Immature natural killer cell (primary cell): Measurements from ENCODE around the gene KIDINS220. TPM values are rescaled to one million over a fixed set of nuclear protein-coding genes. Genes with fewer than 3 reads are reported as not detected.
A peak's percentile ranks its signal among the peaks of the same experiment; 100 is the strongest.

Experiments
- DNase-seq, 3 donors: peaks; one replicate each; pipeline ENCODE4 v3.0.0; 2022; ENCODE audit warnings: mixed read lengths in 1 of 3
- H3K27ac Mint-ChIP-seq, 6 donors: one replicate each; pipeline ENCODE4 v1.8.0; 2020; ENCODE audit warnings: mixed read lengths in 6 of 6, mild to moderate bottlenecking in 5 of 6, inconsistent platforms in 4 of 6, moderate library complexity in 3 of 6
- H3K27me3 Mint-ChIP-seq, 3 donors: one replicate each; pipeline ENCODE4 v1.8.0; 2020 to 2021; ENCODE audit warnings: low read depth in 3 of 3, mild to moderate bottlenecking in 3 of 3, mixed read lengths in 3 of 3, moderate library complexity in 3 of 3, inconsistent platforms in 1 of 3
- H3K36me3 Mint-ChIP-seq, 3 donors: one replicate each; pipeline ENCODE4 v1.8.0; 2020; ENCODE audit warnings: mixed read lengths in 3 of 3, inconsistent platforms in 2 of 3, mild to moderate bottlenecking in 2 of 3
- H3K4me1 Mint-ChIP-seq, 2 donors: one replicate each; pipeline ENCODE4 v1.8.0; 2020; ENCODE audit warnings: inconsistent platforms in 2 of 2, mild to moderate bottlenecking in 2 of 2, mixed read lengths in 2 of 2, moderate library complexity in 1 of 2
- H3K4me3 Mint-ChIP-seq, 5 donors: one replicate each; pipeline ENCODE4 v1.8.0; 2020; ENCODE audit warnings: mild to moderate bottlenecking in 5 of 5, mixed read lengths in 5 of 5, inconsistent platforms in 3 of 5, moderate library complexity in 3 of 5
- H3K9me3 Mint-ChIP-seq, 6 donors: one replicate each; pipeline ENCODE4 v1.8.0; 2020; ENCODE audit warnings: mild to moderate bottlenecking in 6 of 6, mixed read lengths in 6 of 6, inconsistent platforms in 4 of 6, moderate library complexity in 3 of 6
- polyA plus RNA-seq, 3 donors: library from polyadenylated mRNA; unstranded; fragments of 300-500 nt; fragmentation: Illumina TruSeq; gene quantifications; one replicate each; pipeline ENCODE4 v1.2.3, GENCODE V29; 2021

The KIDINS220 gene
- polyA plus RNA-seq: 10 to 100 TPM; 12.2 to 37.5 (median 21.2) TPM

DNA sequence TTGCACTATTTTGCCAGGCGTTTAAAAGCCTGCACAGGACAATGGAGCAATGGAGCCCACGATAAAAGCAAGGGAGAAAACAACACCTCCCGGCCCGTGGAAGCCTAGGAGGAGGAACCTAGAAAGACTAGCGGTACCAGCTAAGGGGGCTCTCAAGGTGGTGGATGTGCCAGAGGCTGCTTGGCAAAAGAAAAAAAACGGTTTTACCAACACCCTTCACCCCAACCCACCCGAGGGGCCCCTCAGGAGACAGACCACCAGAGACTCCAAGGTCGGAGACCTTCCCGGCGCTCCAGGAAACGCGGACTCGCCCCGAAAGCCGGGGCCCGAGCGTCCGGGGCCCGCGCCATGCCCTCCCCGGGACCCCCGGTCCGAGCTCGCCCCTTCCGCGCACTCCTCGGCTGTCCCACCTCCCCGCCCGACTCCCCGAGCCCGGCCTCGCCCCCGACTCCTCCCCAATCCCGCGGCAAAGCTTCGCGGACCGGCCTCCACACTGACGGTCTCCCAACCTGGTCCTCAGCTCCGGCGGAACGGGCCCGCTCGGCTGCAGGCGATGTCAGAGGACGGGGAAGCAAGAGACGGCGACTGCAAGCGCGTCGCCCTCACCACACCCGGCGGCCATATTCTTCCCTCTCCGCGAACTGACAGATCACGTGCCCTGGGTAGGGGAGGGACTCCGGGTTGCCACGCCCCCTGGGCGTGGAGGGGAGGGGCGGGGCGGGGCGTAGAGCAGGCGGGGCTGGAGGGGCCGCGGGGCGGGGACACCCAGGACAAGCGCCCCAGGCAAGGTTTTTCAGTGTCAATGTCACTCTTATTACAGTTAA is at the start of gene KIDINS220:
TSS of gene KIDINS220 (minus strand) at position 643 of the 824 bp plus-strand sequence. CDS start 10,520 bp downstream, outside the sequence.
- H3K4me3 Mint-ChIP-seq: peak within 1 kb of the TSS; percentile 97 to 100 (median 99)
- peaks cover 41 to 47% of the 10 kb centered on the region in 2 donors for H3K4me1 Mint-ChIP-seq
- H3K9me3 Mint-ChIP-seq: peaks cover 0 to 2% (median 0%) of the 10 kb centered on the region in 6 donors
- DNase-seq: peak; percentile 80 to 84 (median 84)
- H3K36me3 Mint-ChIP-seq: no peaks in the 10 kb centered on the region
- H3K27me3 Mint-ChIP-seq: peaks cover 2 to 5% (median 4%) of the 10 kb centered on the region in 3 donors
- peak within 1 kb of the TSS; percentile 92 to 98 (median 98) for H3K27ac Mint-ChIP-seq

DNA sequence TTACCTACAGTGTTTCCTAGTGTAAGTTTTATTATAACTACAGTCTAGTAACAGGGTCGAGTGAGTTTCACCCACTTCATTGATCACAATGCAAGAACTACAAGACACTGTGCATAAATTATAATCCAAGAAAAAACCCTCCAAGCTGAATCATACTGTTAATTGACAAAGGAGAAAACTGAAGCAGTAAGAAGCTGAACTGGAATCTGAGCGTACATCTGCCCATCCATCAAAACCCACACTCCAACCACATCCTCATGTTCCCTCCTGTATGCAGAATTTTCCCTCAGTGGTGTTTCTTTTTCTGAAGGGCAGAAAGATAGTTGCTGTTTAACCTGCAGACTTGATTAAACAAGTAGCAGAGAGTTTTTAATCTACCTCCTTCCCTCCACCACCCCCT is 49.5 kb upstream of the KIDINS220 start:
- H3K27me3 Mint-ChIP-seq: no peaks in the 10 kb centered on the region
- DNase-seq: no peak
- H3K36me3 Mint-ChIP-seq: no peaks in the 10 kb centered on the region
- H3K4me1 Mint-ChIP-seq: no peaks in the 10 kb centered on the region
- no peak overlapping the region for H3K27ac Mint-ChIP-seq
- no peaks in the 10 kb centered on the region for H3K9me3 Mint-ChIP-seq
- H3K4me3 Mint-ChIP-seq: no peak overlapping the region

- Mint-ChIP-seq H3K36me3 (no peaks in the 10 kb centered on the region), H3K4me3 (no peak overlapping the region), H3K4me1 (no peaks in the 10 kb centered on the region), H3K9me3 (no peaks in the 10 kb centered on the region), H3K27me3 (peaks cover 0 to 4% (median 0%) of the 10 kb centered on the region in 3 donors), H3K27ac (no peak overlapping the region)
- DNase-seq: no peak
Observed at GRCh38 chr2:8886202-8886518, 48.7 kb upstream of the KIDINS220 start.

DNA sequence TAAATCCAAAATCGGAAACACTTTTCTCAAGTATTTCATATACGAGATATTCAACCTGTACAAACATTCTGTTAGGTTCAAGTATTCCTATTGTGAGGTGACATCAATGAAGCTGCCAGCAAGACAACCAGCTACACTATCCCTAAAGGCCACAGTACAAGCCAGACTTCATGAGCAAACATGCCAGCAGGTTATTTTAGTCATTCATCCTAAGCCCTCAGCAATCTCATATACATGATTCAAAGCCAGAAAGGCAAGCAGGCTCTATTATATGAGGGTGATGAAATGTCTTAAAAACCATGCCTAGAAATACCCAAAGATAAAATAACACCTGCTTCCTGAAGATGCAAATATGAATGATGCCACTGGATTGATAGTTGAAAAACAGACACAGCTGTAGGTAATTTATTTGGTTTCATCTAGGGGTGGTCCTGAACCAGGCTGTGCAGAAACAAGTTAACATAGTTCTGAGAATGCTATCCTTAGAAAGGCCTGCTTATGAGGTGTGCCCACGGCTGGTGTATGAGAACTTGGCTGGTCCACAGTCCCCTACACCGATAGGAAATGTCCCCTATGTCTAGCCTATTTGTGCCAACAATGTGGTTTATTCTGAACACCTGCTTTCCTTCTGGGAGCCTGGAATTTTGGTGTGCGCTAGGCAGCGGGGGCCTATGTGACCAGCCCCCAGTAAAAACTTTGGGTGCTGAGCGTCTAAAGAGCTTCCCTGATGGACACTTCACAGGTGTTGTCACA is 48.2 kb upstream of the KIDINS220 start:
- DNase-seq: no peak
- Mint-ChIP-seq H3K27ac (no peak overlapping the region), H3K36me3 (no peaks in the 10 kb centered on the region), H3K9me3 (no peaks in the 10 kb centered on the region), H3K27me3 (peaks cover 0 to 5% (median 2%) of the 10 kb centered on the region in 3 donors), H3K4me3 (no peak overlapping the region), H3K4me1 (no peaks in the 10 kb centered on the region)

DNA sequence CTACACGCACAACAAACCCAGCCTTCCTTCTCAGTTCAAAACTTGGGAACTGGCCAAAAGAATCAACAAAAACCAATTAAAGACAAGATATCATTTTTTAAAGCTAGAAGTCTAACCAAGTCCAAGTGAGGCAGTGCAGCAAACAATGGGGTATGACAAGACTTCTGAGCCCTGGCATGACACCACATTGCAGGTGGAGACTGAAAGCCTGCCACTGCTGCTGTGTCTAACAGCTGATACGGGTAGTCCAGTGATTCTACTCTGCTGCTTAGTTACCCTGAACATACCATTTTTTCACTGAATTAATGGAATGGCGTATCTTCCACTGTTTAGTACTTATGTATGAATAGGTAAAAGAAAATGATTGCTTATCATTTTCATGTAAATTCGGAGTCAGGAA is 47.4 kb upstream of the KIDINS220 start:
- no peak overlapping the region for H3K4me3 Mint-ChIP-seq
- no peak for DNase-seq
- H3K4me1 Mint-ChIP-seq: no peaks in the 10 kb centered on the region
- H3K27me3 Mint-ChIP-seq: peaks cover 2 to 8% (median 2%) of the 10 kb centered on the region in 3 donors
- H3K27ac Mint-ChIP-seq: no peak overlapping the region
- H3K36me3 Mint-ChIP-seq: peaks cover 0 to under 1% (median 0%) of the 10 kb centered on the region in 3 donors
- H3K9me3 Mint-ChIP-seq: no peaks in the 10 kb centered on the region

GRCh38 chr2:8882094-8882493 is 44.7 kb upstream of the KIDINS220 start:
- Mint-ChIP-seq H3K27me3 (peaks cover 2 to 8% (median 3%) of the 10 kb centered on the region in 3 donors), H3K4me3 (no peak overlapping the region), H3K9me3 (no peaks in the 10 kb centered on the region), H3K36me3 (peaks cover 0 to 4% (median 0%) of the 10 kb centered on the region in 3 donors), H3K27ac (no peak overlapping the region), H3K4me1 (no peaks in the 10 kb centered on the region)
- no peak for DNase-seq

DNA sequence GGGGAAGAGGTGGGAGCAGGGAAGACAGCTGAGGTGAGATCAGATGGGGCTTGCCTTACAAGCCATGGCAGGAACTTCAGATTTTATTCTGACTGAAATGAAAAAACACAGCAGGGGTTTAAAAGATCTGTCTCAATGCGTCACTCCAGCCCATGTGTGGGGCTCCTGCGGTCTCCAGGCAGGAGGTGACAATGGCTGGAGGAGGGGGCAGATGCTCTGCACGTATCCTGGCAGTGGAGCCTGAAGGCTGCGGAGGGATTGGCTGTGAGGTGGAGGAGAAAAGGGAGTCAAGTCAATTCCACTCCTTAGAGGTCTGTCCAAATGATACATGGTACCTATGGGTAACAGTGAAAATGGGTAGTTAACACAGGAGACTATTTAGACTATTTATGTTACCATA is 40.5 kb upstream of the KIDINS220 start:
- no peaks in the 10 kb centered on the region for H3K4me1 Mint-ChIP-seq
- H3K27ac Mint-ChIP-seq: no peak overlapping the region
- H3K9me3 Mint-ChIP-seq: no peaks in the 10 kb centered on the region

DNA sequence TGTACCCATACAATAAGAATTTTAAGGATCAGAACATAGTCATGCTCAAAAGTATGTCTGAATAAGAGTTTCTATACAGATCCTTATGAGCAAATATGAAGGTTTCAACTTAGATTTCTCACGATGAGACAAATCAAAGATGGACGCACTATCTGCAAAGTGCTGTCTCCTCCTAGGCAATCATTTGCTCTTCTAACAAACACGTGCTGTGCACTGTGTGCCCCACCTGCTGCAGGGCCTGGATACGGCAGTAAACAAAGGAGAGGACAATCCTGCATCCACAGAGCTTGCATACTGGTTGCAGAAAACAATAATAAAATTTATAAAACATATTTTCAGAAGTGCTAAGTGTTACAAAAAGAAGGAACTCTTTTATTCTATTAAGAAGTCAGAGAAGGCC is 39.9 kb upstream of the KIDINS220 start:
- Mint-ChIP-seq H3K4me1 (no peaks in the 10 kb centered on the region), H3K27ac (no peak overlapping the region), H3K4me3 (no peak overlapping the region), H3K36me3 (peaks cover 0 to 4% (median 0%) of the 10 kb centered on the region in 3 donors), H3K27me3 (peaks cover 2 to 8% (median 3%) of the 10 kb centered on the region in 3 donors), H3K9me3 (no peaks in the 10 kb centered on the region)
- no peak for DNase-seq

More for the DNA sequence above, 40.5 kb upstream of the KIDINS220 start:
- peaks cover 2 to 8% (median 3%) of the 10 kb centered on the region in 3 donors for H3K27me3 Mint-ChIP-seq
- H3K4me3 Mint-ChIP-seq: no peak overlapping the region
- DNase-seq: no peak
- peaks cover 0 to 4% (median 0%) of the 10 kb centered on the region in 3 donors for H3K36me3 Mint-ChIP-seq

DNA sequence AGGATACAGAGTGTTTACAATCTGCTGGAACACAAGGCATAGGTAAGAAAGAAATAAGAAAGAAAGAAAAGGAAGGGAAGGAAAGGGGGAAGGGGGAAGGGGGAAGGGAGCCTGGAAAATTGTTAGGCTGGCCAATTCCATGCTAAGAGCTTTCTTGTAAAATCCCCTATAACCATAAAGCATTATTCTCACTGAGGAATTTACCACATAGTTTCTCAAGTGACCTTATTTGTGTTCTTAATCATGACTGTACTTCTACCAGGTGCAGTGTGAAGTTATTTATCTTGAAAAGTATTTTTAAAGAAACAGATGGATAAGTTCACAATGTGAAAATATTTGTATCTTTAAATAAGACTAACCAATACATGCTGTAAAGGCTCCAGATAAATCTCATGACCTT is 39.2 kb upstream of the KIDINS220 start:
- no peak for DNase-seq
- Mint-ChIP-seq H3K4me3 (no peak overlapping the region), H3K36me3 (peaks cover 0 to 4% (median 0%) of the 10 kb centered on the region in 3 donors), H3K27ac (no peak overlapping the region), H3K27me3 (peaks cover 2 to 8% (median 3%) of the 10 kb centered on the region in 3 donors), H3K4me1 (no peaks in the 10 kb centered on the region), H3K9me3 (no peaks in the 10 kb centered on the region)

GRCh38 chr2:8872821-8873432 is 35.5 kb upstream of the KIDINS220 start:
- Mint-ChIP-seq H3K27me3 (no peaks in the 10 kb centered on the region), H3K4me1 (no peaks in the 10 kb centered on the region), H3K9me3 (no peaks in the 10 kb centered on the region), H3K36me3 (no peaks in the 10 kb centered on the region), H3K4me3 (no peak overlapping the region), H3K27ac (no peak overlapping the region)
- peak in 1 of 3 donors; percentile 3 for DNase-seq

DNA sequence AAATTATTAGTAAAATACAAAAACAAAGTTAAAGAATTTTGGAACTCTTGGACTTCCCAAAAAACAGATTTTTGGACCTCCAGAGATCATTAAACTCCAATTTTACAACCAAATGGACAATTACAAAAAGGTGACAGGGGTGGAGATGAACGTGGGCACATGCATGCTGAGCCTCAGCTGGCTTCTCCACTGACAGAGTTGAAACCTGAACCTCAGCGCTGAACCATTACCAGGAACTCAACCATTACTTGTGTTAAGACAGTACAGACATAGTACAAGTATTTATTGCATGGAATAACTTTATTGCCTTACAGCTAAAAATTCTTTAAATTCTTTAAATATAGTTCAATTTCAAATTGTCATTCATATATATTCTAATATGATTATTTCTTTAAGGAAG is 33.0 kb upstream of the KIDINS220 start:
- H3K36me3 Mint-ChIP-seq: no peaks in the 10 kb centered on the region
- no peaks in the 10 kb centered on the region for H3K4me1 Mint-ChIP-seq
- H3K9me3 Mint-ChIP-seq: no peaks in the 10 kb centered on the region
- no peak for DNase-seq
- H3K27ac Mint-ChIP-seq: no peak overlapping the region
- no peak overlapping the region for H3K4me3 Mint-ChIP-seq
- H3K27me3 Mint-ChIP-seq: no peaks in the 10 kb centered on the region

- H3K4me1 Mint-ChIP-seq: no peaks in the 10 kb centered on the region
- DNase-seq: no peak
- no peaks in the 10 kb centered on the region for H3K9me3 Mint-ChIP-seq
- no peaks in the 10 kb centered on the region for H3K36me3 Mint-ChIP-seq
- H3K27me3 Mint-ChIP-seq: peaks cover 0 to 3% (median 2%) of the 10 kb centered on the region in 3 donors
- no peak overlapping the region for H3K4me3 Mint-ChIP-seq
- H3K27ac Mint-ChIP-seq: no peak overlapping the region
Observed at GRCh38 chr2:8867363-8867762, 29.9 kb upstream of the KIDINS220 start.

DNA sequence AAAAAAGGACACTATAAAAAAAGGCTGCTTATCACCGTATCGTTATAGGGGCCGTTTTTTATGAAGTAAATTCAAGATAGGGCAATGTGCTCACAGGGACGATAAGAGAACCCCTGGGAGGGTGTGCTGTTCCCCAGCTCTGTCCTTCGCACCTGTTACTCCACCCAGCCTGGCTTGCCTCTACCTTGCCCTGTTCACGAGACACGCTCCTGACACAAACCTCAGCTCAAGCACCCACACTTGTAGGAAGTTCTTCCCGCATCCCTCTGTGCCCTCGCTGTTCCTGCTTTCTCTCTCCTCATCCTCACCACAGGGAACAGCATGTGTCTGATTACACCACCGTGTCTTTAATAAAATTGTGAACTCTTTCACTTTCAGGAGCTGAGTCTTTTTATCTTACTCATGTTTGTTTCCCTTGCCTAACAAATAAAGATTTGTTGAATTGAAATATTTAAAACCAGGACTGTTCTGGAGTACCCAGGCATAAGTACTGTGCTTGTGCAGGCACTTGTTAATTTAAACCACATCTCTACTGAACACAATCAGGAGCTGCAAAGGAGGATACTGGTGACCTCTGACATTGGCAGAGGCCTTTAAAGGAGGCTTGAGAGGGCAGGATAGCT is 26.0 kb upstream of the KIDINS220 start:
- DNase-seq: no peak
- Mint-ChIP-seq H3K36me3 (no peaks in the 10 kb centered on the region), H3K27ac (no peak overlapping the region), H3K9me3 (no peaks in the 10 kb centered on the region), H3K27me3 (peaks cover 0 to 5% (median 2%) of the 10 kb centered on the region in 3 donors), H3K4me3 (no peak overlapping the region), H3K4me1 (no peaks in the 10 kb centered on the region)
